Astrocyte (in vitro differentiated cells and primary cell): ENCODE results near the gene PLLP. TPM values are rescaled to one million over a fixed set of nuclear protein-coding genes. Genes with fewer than 3 reads are reported as not detected.

Experiments
- DNase-seq: peaks from one replicate; pipeline ENCODE4 v3.0.0-alpha.2; 2010; ENCODE audit warnings: low read depth
- FAIRE-seq: peaks from 2 replicates; lab custom pipeline; 2011; peaks lifted over from hg19 to GRCh38; lab: Jason Lieb, UNC
- H2AFZ ChIP-seq: 2 replicates; pipeline ENCODE4 v1.6.0; 2012; ENCODE audit warnings: low read depth, low read length, inconsistent platforms
- H3K27ac ChIP-seq: 2 replicates; pipeline ENCODE4 v1.5.1; 2011; ENCODE audit warnings: low read depth, low read length, inconsistent platforms
- H3K27me3 ChIP-seq: 2 replicates; pipeline ENCODE4 v1.6.0; 2011; ENCODE audit warnings: low read length, inconsistent platforms; ENCODE audit not compliant: insufficient read depth
- H3K36me3 ChIP-seq: 2 replicates; pipeline ENCODE4 v1.5.1; 2011; ENCODE audit warnings: low read length, inconsistent platforms; ENCODE audit not compliant: insufficient read depth
- H3K4me1 ChIP-seq: 2 replicates; pipeline ENCODE4 v1.5.1; 2011; ENCODE audit warnings: low read length, inconsistent platforms; ENCODE audit not compliant: insufficient read depth
- H3K4me2 ChIP-seq: 2 replicates; pipeline ENCODE4 v1.6.0; 2012; ENCODE audit warnings: low read length, inconsistent platforms
- H3K4me3 ChIP-seq: 2 replicates; pipeline ENCODE4 v1.5.1; 2011; ENCODE audit warnings: low read depth, mild to moderate bottlenecking, low read length, inconsistent platforms; ENCODE audit not compliant: insufficient read depth
- H3K79me2 ChIP-seq: 2 replicates; pipeline ENCODE4 v1.6.0; 2012; ENCODE audit warnings: mild to moderate bottlenecking, low read length, inconsistent platforms; ENCODE audit not compliant: insufficient read depth
- H3K9ac ChIP-seq: 2 replicates; pipeline ENCODE4 v1.6.0; 2012; ENCODE audit warnings: mild to moderate bottlenecking, low read length, inconsistent platforms
- H3K9me3 ChIP-seq: 2 replicates; pipeline ENCODE4 v1.5.1; 2012; ENCODE audit warnings: low read depth, mild to moderate bottlenecking, low read length, inconsistent platforms; ENCODE audit not compliant: insufficient read depth
- H4K20me1 ChIP-seq: 2 replicates; pipeline ENCODE4 v1.6.0; 2012; ENCODE audit warnings: low read length, inconsistent platforms; ENCODE audit not compliant: insufficient read depth
- H3K27ac Mint-ChIP-seq: one replicate; pipeline ENCODE4 v1.8.0; 2021; ENCODE audit warnings: mild to moderate bottlenecking, mixed read lengths; ENCODE audit not compliant: unreplicated experiment
- H3K27me3 Mint-ChIP-seq: one replicate; pipeline ENCODE4 v1.8.0; 2021; ENCODE audit warnings: low read depth, mixed read lengths; ENCODE audit not compliant: unreplicated experiment
- H3K36me3 Mint-ChIP-seq: one replicate; pipeline ENCODE4 v1.8.0; 2021; ENCODE audit warnings: low read depth, mixed read lengths; ENCODE audit not compliant: unreplicated experiment
- H3K4me1 Mint-ChIP-seq: one replicate; pipeline ENCODE4 v1.8.0; 2021; ENCODE audit warnings: low read depth, mixed read lengths; ENCODE audit not compliant: unreplicated experiment
- H3K4me3 Mint-ChIP-seq: one replicate; pipeline ENCODE4 v1.8.0; 2021; ENCODE audit warnings: mild to moderate bottlenecking, moderate library complexity, mixed read lengths; ENCODE audit not compliant: unreplicated experiment
- H3K9me3 Mint-ChIP-seq: one replicate; pipeline ENCODE4 v1.8.0; 2021; ENCODE audit warnings: mild to moderate bottlenecking, mixed read lengths; ENCODE audit not compliant: unreplicated experiment
- EZH2 ChIP-seq: IDR thresholded peaks from 2 replicates; pipeline ENCODE4 v1.6.1; 2012; ENCODE audit warnings: mild to moderate bottlenecking, low read length, inconsistent platforms; ENCODE audit not compliant: insufficient read depth
- total RNA-seq: library from RNA; stranded (reverse); gene quantifications from 2 replicates; pipeline ENCODE4 v1.2.1, GENCODE V29; 2021
- TF ChIP-seq, protein P1 (sequence below): IDR thresholded peaks from 2 replicates; pipeline ENCODE4 v1.5.1; 2011; ENCODE audit warnings: low read depth, mild to moderate bottlenecking, inconsistent platforms, low read length, moderate library complexity; ENCODE audit not compliant: insufficient read depth

Gene PLLP
- total RNA-seq, 1 donor from 2014 or later: 0.93 TPM

DNA sequence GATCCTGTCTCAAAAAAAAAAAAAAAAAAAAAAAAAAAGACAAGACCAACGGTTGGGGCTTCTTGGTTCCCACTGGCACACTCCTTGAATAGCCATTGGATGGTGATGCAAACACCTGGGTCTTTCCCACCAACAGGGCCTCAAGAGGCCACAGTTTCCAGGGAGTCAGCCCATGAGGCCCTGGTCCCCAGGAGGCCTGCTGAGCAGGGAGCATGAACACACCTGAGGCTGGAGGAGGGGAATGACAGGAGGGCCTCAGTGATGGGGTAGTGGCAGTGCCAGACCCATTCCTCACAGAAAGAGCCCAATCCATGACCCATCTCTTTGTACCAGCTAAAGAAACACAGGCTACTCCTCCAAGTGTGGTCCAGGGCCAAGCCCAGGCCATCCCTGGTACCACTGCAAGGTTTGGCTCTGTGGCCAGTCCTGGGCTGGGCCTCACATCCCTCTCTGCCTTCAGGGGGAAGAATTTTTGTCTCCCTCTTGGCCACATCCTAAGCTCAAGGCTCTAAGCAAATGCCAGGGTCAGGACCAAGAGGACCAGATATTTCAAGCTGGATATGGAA lies 25.5 kb downstream of the PLLP start:
- no peak overlapping the region for H3K9ac ChIP-seq
- no peak overlapping the region for H2AFZ ChIP-seq
- peaks cover 9% of the 10 kb centered on the region for H3K4me1 ChIP-seq
- peaks cover 8% of the 10 kb centered on the region for H3K4me1 Mint-ChIP-seq
- H3K27ac ChIP-seq: no peak overlapping the region
- no peaks in the 10 kb centered on the region for H3K27me3 Mint-ChIP-seq
- H3K4me2 ChIP-seq: no peak overlapping the region
- H3K27ac Mint-ChIP-seq: no peak overlapping the region
- H3K36me3 ChIP-seq: peaks cover 3% of the 10 kb centered on the region
- no peak overlapping the region for H3K4me3 ChIP-seq
- FAIRE-seq (no peak), DNase-seq (no peak)
- no peak overlapping the region for H3K4me3 Mint-ChIP-seq
- no peaks in the 10 kb centered on the region for H3K9me3 Mint-ChIP-seq
- H3K79me2 ChIP-seq: no peaks in the 10 kb centered on the region
- TF ChIP-seq EZH2: no peak
- TF ChIP-seq, protein P1, sequence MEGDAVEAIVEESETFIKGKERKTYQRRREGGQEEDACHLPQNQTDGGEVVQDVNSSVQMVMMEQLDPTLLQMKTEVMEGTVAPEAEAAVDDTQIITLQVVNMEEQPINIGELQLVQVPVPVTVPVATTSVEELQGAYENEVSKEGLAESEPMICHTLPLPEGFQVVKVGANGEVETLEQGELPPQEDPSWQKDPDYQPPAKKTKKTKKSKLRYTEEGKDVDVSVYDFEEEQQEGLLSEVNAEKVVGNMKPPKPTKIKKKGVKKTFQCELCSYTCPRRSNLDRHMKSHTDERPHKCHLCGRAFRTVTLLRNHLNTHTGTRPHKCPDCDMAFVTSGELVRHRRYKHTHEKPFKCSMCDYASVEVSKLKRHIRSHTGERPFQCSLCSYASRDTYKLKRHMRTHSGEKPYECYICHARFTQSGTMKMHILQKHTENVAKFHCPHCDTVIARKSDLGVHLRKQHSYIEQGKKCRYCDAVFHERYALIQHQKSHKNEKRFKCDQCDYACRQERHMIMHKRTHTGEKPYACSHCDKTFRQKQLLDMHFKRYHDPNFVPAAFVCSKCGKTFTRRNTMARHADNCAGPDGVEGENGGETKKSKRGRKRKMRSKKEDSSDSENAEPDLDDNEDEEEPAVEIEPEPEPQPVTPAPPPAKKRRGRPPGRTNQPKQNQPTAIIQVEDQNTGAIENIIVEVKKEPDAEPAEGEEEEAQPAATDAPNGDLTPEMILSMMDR: no peak
- no peaks in the 10 kb centered on the region for H4K20me1 ChIP-seq
- no peaks in the 10 kb centered on the region for H3K27me3 ChIP-seq
- peaks cover 9% of the 10 kb centered on the region for H3K36me3 Mint-ChIP-seq
- H3K9me3 ChIP-seq: no peaks in the 10 kb centered on the region

DNA sequence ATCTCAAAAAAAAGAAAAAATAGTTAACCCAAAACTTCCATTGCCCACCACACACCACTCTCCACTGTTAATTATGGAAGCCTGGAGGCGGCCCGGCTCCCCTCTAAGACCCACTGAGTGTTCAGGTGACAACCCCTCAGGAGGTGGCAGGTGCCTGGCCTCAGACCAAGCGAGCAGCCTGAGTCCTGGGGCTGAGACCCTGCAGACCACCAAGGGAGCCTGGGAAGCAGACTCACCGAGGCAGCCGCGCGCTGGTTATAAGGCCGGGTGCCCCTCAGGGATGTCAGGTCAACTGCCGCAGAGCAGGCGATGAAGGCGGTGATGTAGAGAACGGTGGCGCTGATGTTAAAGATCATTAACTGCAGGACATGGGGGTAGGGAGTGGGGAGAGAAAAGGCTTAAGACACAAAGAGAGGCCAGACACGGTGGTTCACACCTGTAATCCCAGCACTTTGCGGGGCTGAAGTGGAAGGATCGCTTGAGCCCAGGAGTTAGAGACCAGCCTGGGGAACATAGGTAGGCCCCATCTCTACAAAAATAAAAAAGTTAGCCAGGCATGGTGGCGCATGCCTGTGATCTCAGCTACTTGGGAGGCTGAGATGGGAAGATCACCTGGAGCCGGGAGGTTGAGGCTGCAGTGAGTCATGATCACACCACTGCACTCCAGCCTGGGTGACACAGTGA lies 26.1 kb downstream of the PLLP start:
- Histone ChIP-seq H3K9ac (no peak overlapping the region), H2AFZ (no peak overlapping the region), H3K36me3 (peaks cover 3% of the 10 kb centered on the region), H3K4me3 (no peak overlapping the region), H3K79me2 (no peaks in the 10 kb centered on the region), H3K27ac (no peak overlapping the region), H3K9me3 (no peaks in the 10 kb centered on the region), H3K4me2 (no peak overlapping the region), H4K20me1 (no peaks in the 10 kb centered on the region), H3K4me1 (peaks cover 9% of the 10 kb centered on the region), H3K27me3 (no peaks in the 10 kb centered on the region)
- TF ChIP-seq, protein P1: no peak
- TF ChIP-seq EZH2: no peak
- DNase-seq (no peak), FAIRE-seq (no peak)
- H3K27me3 Mint-ChIP-seq: no peaks in the 10 kb centered on the region
- H3K9me3 Mint-ChIP-seq: no peaks in the 10 kb centered on the region
- H3K36me3 Mint-ChIP-seq: peaks cover 9% of the 10 kb centered on the region
- H3K4me3 Mint-ChIP-seq: no peak overlapping the region
- H3K27ac Mint-ChIP-seq: no peak overlapping the region
- peaks cover 8% of the 10 kb centered on the region for H3K4me1 Mint-ChIP-seq
